ENCODE data around the gene ACTN4.
"Not testable (repeated sequence)": the region's sequence is repeated elsewhere in the genome, so short reads cannot be mapped to it uniquely, and the experiment has no call there.

ACTN4 gene

GRCh38 chr19:38744298-38744681, 96.8 kb downstream of the ACTN4 start, which contains the start of gene CAPN12:
TSS of gene CAPN12 (minus strand) at chr19:38744474. CDS start at chr19:38744165, 309 bp downstream.
- H3K4me1 Mint-ChIP-seq, result no peaks in the 10 kb centered on the region
- H3K4me3 Mint-ChIP-seq, result no peak within 1 kb of the TSS
- H3K27me3 Mint-ChIP-seq (ENCODE audit: low read depth), result peaks cover 2% of the 10 kb centered on the region
- TF ChIP-seq CTCF (IDR thresholded peaks at IDR 0.05; ENCODE audit: unreplicated experiment in 3 of 3), result no peak
- H3K36me3 Mint-ChIP-seq (ENCODE audit: low read depth), result no peaks in the 10 kb centered on the region
- H3K27ac Mint-ChIP-seq, result no peak within 1 kb of the TSS
- H3K9me3 Mint-ChIP-seq, result no peaks in the 10 kb centered on the region

GRCh38 chr19:38744874-38745273, 97.4 kb downstream of the ACTN4 start:
- no peaks in the 10 kb centered on the region for H3K9me3 Mint-ChIP-seq
- no peaks in the 10 kb centered on the region for H3K36me3 Mint-ChIP-seq (ENCODE audit: low read depth)
- no peaks in the 10 kb centered on the region for H3K4me1 Mint-ChIP-seq
- TF ChIP-seq CTCF (IDR thresholded peaks at IDR 0.05; ENCODE audit: unreplicated experiment in 3 of 3), result no peak
- no peaks in the 10 kb centered on the region for H3K27me3 Mint-ChIP-seq (ENCODE audit: low read depth)
- H3K27ac Mint-ChIP-seq, result no peak overlapping the region
- no peak overlapping the region for H3K4me3 Mint-ChIP-seq

GRCh38 chr19:38745316-38745715, 97.9 kb downstream of the ACTN4 start:
- TF ChIP-seq CTCF (IDR thresholded peaks at IDR 0.05; ENCODE audit: unreplicated experiment in 3 of 3), result no peak
- Mint-ChIP-seq H3K36me3 (ENCODE audit: low read depth) (no peaks in the 10 kb centered on the region), H3K9me3 (no peaks in the 10 kb centered on the region), H3K27me3 (ENCODE audit: low read depth) (no peaks in the 10 kb centered on the region), H3K4me1 (no peaks in the 10 kb centered on the region), H3K27ac (no peak overlapping the region), H3K4me3 (no peak overlapping the region)

- not testable (repeated sequence) for H3K9me3 Mint-ChIP-seq; H3K27ac Mint-ChIP-seq; H3K4me1 Mint-ChIP-seq; H3K27me3 Mint-ChIP-seq (ENCODE audit: low read depth); H3K4me3 Mint-ChIP-seq; H3K36me3 Mint-ChIP-seq (ENCODE audit: low read depth)
Measured at GRCh38 chr19:38753783-38754182, 106.3 kb downstream of the ACTN4 start.

GRCh38 chr19:38754196-38754595, 106.7 kb downstream of the ACTN4 start:
- H3K27me3 Mint-ChIP-seq (ENCODE audit: low read depth); H3K4me1 Mint-ChIP-seq; H3K27ac Mint-ChIP-seq; H3K9me3 Mint-ChIP-seq; H3K36me3 Mint-ChIP-seq (ENCODE audit: low read depth); H3K4me3 Mint-ChIP-seq: not testable (repeated sequence)

- no peaks in the 10 kb centered on the region for H3K4me1 Mint-ChIP-seq
- H3K9me3 Mint-ChIP-seq, result peaks cover 3% of the 10 kb centered on the region
- H3K27me3 Mint-ChIP-seq (ENCODE audit: low read depth), result no peaks in the 10 kb centered on the region
- H3K36me3 Mint-ChIP-seq (ENCODE audit: low read depth), result no peaks in the 10 kb centered on the region
- H3K4me3 Mint-ChIP-seq, result no peak overlapping the region
- peak overlapping the region in 1 of 3 experiments; percentile 46 for H3K27ac Mint-ChIP-seq
- no peak for TF ChIP-seq CTCF (IDR thresholded peaks at IDR 0.05; ENCODE audit: unreplicated experiment in 3 of 3)
Measured at GRCh38 chr19:38759590-38760003, 112.1 kb downstream of the ACTN4 start.

GRCh38 chr19:38760805-38761517, 113.5 kb downstream of the ACTN4 start:
- H3K27ac Mint-ChIP-seq; H3K27me3 Mint-ChIP-seq (ENCODE audit: low read depth); H3K4me1 Mint-ChIP-seq; H3K36me3 Mint-ChIP-seq (ENCODE audit: low read depth); H3K9me3 Mint-ChIP-seq; H3K4me3 Mint-ChIP-seq: not testable (repeated sequence)

GRCh38 chr19:38761884-38762389, 114.5 kb downstream of the ACTN4 start:
- not testable (repeated sequence) for H3K4me1 Mint-ChIP-seq; H3K9me3 Mint-ChIP-seq; H3K4me3 Mint-ChIP-seq; H3K27me3 Mint-ChIP-seq (ENCODE audit: low read depth); H3K36me3 Mint-ChIP-seq (ENCODE audit: low read depth)
- H3K27ac Mint-ChIP-seq, result peak overlapping the region in 1 of 3 experiments; percentile 68
